MM.1S (cell line): Measurements from ENCODE around the gene PLCH1.
"Not testable (repeated sequence)": the region's sequence is repeated elsewhere in the genome, so short reads cannot be mapped to it uniquely, and the experiment has no call there.

Experiments used
- EZH2 ChIP-seq: fragments of 300-600 bp; sonication (generic); optimal IDR thresholded peaks from 2 replicates; pipeline ENCODE3; 2017; ENCODE audit warnings: low read depth, mild to moderate bottlenecking, antibody characterized with exemption, low read length, mixed read lengths
- TF ChIP-seq, protein P1 (sequence below): fragments of 300-600 bp; sonication (generic); IDR thresholded peaks from 2 replicates; pipeline ENCODE4 v1.5.1; 2016; ENCODE audit warnings: antibody characterized with exemption, low read length, mixed read lengths

DNA sequence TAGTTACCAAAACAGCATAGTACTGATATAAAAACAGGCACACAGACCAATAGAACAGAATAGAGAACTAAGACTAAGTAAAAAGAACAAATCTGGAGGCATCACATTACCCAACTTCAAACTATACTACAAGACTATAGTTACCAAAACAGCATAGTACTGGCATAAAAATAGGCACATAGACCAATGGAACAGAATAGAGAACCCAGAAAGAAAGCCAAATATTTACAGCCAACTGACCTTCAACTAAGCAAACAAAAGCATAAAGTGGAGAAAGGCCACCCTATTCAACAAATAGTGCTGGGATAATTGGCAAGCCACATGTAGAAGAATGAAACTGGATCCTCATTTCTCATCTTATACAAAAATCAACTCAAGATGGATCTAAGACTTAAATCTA is 130.5 kb downstream of the PLCH1 start:
- TF ChIP-seq, protein P1, sequence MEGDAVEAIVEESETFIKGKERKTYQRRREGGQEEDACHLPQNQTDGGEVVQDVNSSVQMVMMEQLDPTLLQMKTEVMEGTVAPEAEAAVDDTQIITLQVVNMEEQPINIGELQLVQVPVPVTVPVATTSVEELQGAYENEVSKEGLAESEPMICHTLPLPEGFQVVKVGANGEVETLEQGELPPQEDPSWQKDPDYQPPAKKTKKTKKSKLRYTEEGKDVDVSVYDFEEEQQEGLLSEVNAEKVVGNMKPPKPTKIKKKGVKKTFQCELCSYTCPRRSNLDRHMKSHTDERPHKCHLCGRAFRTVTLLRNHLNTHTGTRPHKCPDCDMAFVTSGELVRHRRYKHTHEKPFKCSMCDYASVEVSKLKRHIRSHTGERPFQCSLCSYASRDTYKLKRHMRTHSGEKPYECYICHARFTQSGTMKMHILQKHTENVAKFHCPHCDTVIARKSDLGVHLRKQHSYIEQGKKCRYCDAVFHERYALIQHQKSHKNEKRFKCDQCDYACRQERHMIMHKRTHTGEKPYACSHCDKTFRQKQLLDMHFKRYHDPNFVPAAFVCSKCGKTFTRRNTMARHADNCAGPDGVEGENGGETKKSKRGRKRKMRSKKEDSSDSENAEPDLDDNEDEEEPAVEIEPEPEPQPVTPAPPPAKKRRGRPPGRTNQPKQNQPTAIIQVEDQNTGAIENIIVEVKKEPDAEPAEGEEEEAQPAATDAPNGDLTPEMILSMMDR = not testable (repeated sequence)
- not testable (repeated sequence) for TF ChIP-seq EZH2
